HCT116 (cell line): ENCODE measurements around the gene ECEL1.

Experiments used
- CTCF ChIP-seq, 3 experiments: fragments of 200-600 bp in 1 of 3; sonication (generic) in 1 of 3; IDR thresholded peaks in 2 of 3; conservative IDR thresholded peaks in 1 of 3; 2 replicates each; pipeline ENCODE4 v1.5.1; 2012 to 2017; ENCODE audit warnings: low read depth in 2 of 3, low read length in 2 of 3, antibody characterized with exemption in 1 of 3, borderline replicate concordance in 1 of 3, control low read depth in 1 of 3, mild to moderate bottlenecking in 1 of 3, mixed read lengths in 1 of 3, mixed run types in 1 of 3, moderate library complexity in 1 of 3; ENCODE audit not compliant: insufficient read depth in 1 of 3
- JUND ChIP-seq: IDR thresholded peaks from 2 replicates; pipeline ENCODE4 v1.6.1; 2012
- RAD21 ChIP-seq: IDR thresholded peaks from 2 replicates; pipeline ENCODE4 v1.6.1; 2012; ENCODE audit warnings: low read depth, mild to moderate bottlenecking
- REST ChIP-seq: IDR thresholded peaks from 2 replicates; pipeline ENCODE4 v1.6.1; 2012; ENCODE audit warnings: low read depth
- ZFX ChIP-seq: fragments of 450-650 bp; IDR thresholded peaks from 2 replicates; pipeline ENCODE4 v1.6.1; 2017

GRCh38 chr2:232459419-232460035 is 28.1 kb downstream of the ECEL1 start:
- TF ChIP-seq CTCF (IDR thresholded peaks at IDR 0.05 in 2 of 3, conservative IDR thresholded peaks at IDR 0.05 in 1 of 3; ENCODE audit: borderline replicate concordance in 1 of 3, insufficient read depth in 1 of 3, low read depth in 2 of 3, low read length in 2 of 3) (no peak), REST (no peak), ZFX (no peak), JUND (no peak), RAD21 (no peak)
